GM21447 (cell line): ENCODE measurements around the gene GNB1.
"Not testable (repeated sequence)": the region's sequence is repeated elsewhere in the genome, so short reads cannot be mapped to it uniquely, and the experiment has no call there.

Experiments
- ATAC-seq: cut with Tn5 transposase; IDR thresholded peaks from one replicate; pipeline ENCODE4 v1.9.1; 2021; ENCODE audit not compliant: unreplicated experiment

GNB1 gene

DNA sequence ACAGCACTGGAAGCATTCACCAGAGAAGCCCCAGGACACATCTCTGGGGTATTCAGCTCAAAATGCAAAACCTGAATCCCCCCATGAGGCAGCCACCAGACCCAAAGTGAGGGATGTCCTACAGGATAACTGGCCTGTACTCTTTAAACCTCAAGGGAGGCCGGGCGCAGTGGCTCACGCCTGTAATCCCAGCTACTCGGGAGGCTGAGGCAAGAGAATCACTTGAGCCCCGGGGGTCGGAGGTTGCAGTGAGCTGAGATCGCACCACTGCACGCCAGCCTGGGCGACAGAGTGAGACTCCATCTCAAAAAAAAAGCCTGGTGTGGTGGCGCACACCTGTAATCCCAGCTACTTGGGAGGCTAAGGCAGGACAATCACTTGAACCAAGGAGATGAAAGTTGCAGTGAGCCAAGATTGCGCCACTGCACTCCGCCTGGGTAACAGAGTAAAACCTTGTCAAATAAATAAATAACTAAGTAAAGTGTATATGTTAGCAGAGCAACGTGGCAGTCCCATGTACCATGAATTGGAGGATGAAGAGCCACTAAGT lies 29.1 kb downstream of the GNB1 start:
- not testable (repeated sequence) for ATAC-seq

GRCh38 chr1:1861339-1861730 lies 29.6 kb downstream of the GNB1 start:
- ATAC-seq, result no peak

DNA sequence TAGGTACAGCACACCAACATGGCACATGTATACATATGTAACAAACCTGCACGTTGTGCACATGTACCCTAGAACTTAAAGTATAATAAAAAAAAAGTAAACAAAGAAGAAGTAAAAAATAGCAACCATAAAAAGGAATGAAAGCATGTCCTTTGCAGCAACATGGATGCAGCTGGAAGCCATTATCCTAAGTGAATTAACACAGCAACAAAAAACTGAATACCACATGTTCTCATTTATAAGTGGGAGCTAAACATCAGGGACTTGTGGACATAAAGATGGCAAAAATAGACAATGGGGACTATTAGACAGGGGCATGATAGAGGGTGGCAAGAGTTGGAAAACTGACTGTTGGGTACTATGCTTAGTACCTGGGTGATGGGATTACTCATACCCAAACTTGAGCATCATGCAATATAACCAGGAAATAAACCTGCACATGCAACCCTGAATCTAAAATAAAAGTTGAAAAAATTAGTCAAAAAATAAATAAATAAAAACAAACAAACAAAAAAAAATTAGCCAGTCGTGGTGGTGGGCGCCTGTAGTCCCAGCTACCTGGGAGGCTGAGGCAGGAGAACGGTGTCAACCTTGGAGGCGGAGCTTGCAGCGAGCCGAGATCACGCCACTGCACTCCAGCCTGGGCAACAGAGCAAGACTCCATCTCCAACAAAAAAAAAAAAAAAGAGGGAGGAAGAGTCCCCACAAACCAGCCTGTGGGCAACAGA lies 30.8 kb downstream of the GNB1 start:
- not testable (repeated sequence) for ATAC-seq

DNA sequence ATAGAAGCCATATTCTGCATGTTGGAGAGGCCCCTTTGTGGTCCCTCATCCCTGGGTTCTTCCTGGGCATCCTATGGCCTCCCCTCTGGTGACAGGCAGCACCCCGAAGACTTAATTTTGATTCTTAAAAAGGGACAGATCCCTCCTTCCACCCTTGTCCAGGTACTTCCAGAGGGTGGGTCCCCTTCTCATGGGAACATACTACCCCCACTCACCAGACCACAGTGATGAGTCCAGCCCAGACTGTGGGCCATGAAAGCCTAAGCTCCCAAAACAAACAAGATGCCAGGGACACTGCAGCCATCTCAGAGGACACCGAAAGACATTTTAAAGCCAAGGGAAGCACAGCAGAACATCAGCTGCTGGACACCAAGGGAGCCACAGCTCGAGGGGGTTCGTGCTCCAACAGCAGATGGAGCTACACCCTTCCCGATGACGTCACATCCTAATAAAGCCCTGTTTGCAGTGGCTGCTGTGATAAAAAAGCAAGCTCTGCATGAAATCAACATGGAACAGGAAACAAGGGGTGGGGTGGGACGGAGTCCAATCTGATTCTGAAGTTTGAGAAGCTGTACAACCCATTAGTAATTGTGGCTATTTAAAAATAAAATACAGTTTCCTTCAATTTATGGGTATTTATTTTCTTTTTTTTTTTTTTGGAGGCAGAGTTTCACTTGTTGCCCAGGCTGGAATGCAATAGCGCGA lies 32.4 kb downstream of the GNB1 start:
- no peak for ATAC-seq

- no peak for ATAC-seq
These were observed 33.7 kb downstream of the GNB1 start for GRCh38 chr1:1857096-1857703.

DNA sequence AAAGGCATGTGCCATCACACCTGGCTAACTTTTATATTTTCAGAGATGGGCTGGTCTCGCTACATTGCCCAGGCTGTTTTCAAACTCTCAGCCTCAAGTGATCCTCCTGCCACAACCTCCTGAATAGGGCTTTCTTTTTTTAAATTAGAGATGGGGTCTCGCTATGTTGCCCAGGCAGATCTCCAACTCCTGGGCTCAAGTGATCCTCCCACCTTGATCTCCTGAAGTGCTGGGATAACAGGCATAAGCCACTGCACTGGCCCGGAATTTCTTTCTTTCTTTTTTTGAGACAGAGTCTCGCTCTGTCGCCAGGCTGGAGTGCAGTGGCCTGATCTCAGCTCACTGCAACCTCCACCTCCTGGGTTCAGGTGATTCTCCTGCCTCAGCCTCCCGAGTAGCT lies 34.7 kb downstream of the GNB1 start:
- ATAC-seq, result not testable (repeated sequence)

DNA sequence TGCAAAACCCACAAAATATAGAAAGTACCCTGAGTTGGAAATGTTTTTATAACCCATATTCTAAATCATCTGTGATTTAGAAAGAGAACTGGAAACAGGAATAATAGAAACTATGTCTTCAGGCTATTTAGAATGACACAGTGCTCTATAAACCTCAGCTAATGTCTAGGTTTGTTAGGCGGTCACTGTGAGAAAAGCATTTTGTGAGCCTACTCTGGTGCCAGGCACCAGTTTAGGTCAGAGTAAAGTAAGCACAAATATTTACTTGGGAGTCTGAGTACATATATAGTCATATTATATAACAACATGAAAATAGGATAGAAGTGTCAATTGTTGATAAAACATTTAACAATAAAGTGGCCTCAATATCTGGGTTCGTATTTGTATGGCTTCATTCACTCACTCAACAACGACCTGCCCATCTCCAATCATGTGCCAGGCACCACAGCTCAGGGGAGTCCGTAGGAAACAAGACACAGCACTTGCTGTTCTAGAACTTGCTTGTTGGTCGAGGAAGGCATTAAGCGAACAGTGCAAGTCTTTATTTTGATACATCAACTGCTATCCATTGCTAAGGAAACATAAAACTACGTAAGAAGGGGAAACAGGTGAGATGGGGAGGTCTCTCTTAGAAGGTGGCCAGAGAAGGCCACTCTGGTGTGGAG lies 37.2 kb downstream of the GNB1 start:
- ATAC-seq, result no peak

DNA sequence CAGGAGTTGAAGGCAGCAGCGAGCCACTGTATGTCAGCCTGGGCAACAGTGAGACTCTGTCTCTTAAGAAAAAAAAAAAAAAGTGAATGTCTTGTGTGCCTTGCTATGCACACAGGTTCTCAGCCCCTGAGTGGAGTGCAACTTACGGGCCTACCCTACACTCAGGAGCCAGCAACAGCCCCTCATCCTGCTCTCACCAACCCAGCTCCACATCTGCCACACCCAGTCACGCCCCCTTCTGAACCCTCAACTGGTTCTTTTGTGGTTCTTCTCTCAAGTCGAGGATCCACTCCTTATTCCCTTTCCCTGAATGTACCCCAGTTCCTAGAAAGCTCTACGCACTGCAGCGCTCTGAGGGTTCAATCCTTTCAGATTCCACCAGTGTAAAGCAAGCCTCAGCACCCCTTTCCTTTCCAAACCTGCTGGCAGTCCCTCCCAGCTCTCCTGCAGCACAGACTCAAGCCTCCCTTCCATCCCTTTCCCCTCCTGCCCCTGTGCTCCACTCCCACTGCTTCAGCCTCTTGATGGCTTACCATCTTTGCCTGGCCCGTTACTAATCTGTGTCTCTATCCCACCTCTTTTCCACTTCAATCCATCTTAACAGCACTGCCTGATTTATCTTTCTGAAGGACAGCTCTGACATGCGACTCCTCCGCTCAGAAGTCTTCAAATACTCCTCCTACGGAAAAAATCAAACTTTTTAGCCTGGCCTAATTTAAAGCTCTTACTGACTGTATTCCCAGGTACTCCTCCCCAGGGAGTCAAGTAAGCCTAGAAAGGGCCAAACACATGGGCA lies 38.1 kb downstream of the GNB1 start:
- ATAC-seq, result no peak

GRCh38 chr1:1847890-1848289 lies 43.0 kb downstream of the GNB1 start:
- ATAC-seq, result no peak

DNA sequence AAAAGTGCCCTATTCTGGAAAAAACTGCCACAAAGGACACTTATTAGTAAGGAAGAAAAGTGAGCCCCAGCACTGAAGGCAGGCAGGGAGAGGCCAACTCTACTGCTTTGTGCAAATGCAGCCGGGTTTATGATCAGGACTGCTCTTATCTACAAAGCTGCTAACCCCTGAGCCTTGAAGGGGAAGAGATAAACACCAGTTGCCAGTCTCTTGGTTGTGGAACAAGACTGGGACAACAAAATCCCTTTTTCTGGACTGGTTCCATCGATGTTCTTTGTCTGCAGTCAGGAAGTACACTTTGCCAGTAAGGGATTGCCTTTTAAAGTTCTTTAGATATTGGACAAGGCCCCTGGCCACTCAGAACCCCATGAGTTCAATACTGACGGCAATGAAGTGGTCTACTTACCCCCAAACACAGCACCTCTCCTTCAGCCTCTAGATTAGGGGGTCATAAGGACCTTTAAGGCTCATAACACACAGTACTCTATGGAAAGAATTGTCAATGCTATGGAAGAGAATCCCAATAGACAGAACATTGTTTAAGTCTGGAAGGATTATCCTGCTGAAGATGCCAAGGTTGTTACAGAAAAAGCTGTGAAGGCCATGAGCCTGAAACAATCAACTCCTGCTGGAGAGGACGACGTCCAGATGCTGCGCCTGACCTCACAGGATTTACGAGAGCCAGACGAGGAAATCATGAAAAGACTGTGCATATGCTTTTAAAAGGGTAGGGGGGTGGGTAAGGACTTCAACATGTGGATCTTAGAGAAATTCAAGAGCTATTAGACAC lies 43.6 kb downstream of the GNB1 start:
- no peak for ATAC-seq

GRCh38 chr1:1846386-1846918 lies 44.4 kb downstream of the GNB1 start:
- ATAC-seq, result no peak

- ATAC-seq, result no peak
These were observed 48.3 kb downstream of the GNB1 start for GRCh38 chr1:1842360-1843146.

GRCh38 chr1:1841575-1841995 lies 49.3 kb downstream of the GNB1 start:
- ATAC-seq, result no peak

DNA sequence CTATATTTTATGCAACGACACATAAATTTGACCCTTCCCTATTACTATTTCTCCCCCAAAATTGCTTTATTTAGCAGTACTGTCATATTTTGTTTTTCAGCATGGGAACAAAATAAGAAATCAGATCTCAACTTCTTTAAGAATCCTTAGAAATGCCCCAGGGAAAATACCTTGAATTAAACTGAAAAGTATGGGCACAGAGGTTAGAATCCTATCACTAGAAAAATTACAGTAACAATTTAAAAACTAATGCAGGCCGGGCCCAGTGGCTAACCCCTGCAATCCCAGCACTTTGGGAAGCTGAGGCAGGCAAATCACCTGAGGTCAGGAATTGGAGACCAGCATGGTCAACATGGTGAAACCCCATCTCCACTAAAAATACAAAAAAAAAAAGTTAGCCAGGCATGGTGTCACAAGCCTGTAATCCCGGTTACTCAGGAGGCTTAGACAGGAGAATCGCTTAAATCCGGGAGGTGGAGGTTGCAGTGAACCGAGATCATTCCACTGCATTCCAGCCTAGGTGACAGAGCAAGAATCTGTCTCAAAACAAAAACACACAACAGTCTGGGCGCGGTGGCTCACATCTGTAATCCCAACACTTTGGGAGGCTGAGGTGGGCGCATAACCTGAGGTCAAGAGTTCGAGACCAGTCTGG lies 51.4 kb downstream of the GNB1 start:
- ATAC-seq, result no peak

DNA sequence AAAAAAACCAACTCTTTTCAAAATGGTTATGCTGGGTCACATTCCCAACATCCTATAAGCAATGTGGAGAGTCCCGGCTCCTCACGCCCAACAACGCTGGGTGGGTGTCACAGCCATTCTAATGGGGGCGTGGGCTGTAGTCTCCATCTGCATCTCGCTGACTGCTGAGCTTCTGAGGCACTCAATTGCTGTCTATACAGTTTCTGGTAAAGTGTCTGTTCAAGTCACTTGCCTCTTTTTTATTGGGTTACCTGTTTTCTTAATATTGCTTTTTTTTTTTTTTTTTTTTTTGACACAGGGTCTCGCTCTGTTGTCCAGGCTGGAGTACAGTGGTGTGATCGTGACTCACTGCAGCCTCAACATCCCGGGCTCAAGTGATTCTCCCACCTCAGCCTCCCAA lies 54.8 kb downstream of the GNB1 start:
- ATAC-seq, result no peak

DNA sequence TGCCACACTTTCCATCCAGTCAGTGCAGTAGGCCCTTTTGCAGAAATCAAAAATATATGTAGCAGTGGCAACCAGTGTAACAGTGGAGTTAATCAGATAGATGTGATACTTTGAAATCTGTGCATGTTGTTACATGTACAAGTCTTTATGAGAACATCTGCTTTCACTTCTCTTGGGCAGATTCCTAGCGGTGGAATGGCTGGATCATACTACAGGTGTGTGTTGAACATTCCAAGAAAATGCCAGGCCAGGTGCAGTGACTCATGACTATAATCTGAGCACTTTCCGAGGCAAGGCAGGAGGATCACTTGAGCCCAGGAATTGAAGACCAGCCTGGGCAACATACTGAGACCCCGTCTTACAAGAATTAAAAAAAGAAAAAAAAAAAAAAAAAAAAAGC lies 55.3 kb downstream of the GNB1 start:
- no peak for ATAC-seq

- peak; percentile 65 for ATAC-seq
These were observed 57.0 kb downstream of the GNB1 start for GRCh38 chr1:1833916-1834325.

DNA sequence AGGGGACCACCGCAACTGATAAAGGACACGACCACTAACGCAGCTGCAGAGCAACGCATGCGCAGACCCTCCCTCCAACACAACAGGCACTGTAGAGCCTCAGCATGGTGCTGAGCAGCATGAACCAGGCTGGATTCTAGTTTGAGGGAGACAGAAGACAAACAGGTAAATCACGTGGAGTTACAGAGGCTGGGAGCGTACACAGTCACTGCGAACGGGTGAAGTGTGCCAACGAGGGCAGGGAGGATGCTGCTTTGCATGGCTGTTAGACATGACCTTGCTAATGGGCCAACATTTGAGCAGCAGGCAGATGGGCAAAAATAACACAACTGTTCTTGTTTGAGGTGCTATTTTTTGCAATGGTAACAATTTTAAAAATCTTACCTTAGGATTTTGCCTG lies 57.4 kb downstream of the GNB1 start:
- no peak for ATAC-seq
